ENCODE measurements around the gene KCNMA1. TPM values are rescaled to one million over a fixed set of nuclear protein-coding genes. Genes with fewer than 3 reads are reported as not detected.
"Not testable (repeated sequence)": the region's sequence is repeated elsewhere in the genome, so short reads cannot be mapped to it uniquely, and the experiment has no call there.

KCNMA1 gene
- total and polyA plus RNA-seq, 8 donors = 0.92 to 155 (median 54.3) TPM

DNA sequence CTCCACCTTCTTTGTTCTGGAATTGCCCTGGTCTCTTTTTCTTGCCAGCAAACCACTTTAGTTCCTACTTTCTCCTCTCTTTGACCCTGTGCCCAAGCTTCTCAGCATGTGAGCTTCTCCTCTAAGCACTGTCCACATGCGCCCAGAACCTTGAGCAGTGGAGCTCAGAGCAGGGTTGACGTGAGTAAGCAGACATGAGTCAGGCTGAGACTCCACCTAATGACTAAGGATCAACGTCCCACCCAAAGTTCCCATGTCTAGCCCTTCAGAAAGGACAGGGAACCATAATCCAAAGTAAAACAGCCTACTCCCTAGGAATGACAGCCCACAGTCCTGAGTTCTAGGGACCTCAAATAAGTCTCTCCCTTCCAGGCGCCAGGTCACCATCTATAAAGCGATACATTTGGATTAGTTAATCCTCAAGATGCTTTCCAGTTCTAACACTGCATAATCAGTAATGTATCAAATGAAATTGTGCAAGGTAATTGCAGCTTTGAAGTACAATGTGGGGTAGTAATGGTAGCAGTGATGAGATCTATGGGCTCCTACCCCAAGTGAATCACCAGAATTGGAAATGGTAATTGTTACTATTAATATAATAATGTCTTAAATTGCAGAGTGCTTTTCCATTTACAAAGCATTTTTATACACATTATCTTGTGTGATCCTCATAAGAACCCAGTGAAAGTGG lies 44.5 kb downstream of the KCNMA1 start:
- intact Hi-C loops (cut with DNase I; ENCODE audit: low total_unique reads) = no loop called here
- peaks cover 0 to 54% (median 22%) of the 10 kb centered on the region in 4 donors for H3K4me1 ChIP-seq
- H3K9me3 ChIP-seq = no peaks in the 10 kb centered on the region
- DNase-seq = peak in 1 of 2 donors; percentile 44
- TF ChIP-seq POLR2A (IDR thresholded peaks at IDR 0.05) (no peak), POLR2AphosphoS5 (IDR thresholded peaks at IDR 0.05) (peak; percentile 6 to 55 (median 46))
- no peaks in the 10 kb centered on the region for H3K27me3 ChIP-seq
- 51 to 73% (median 66%) methylated on average over 5 of the region's 5 CpGs for WGBS, 5 donors
- H3K27ac ChIP-seq = peak overlapping the region in 4 of 5 donors; percentile 22 to 85 (median 52)
- no peaks in the 10 kb centered on the region for H3K36me3 ChIP-seq
- no peak overlapping the region for H3K4me3 ChIP-seq

DNA sequence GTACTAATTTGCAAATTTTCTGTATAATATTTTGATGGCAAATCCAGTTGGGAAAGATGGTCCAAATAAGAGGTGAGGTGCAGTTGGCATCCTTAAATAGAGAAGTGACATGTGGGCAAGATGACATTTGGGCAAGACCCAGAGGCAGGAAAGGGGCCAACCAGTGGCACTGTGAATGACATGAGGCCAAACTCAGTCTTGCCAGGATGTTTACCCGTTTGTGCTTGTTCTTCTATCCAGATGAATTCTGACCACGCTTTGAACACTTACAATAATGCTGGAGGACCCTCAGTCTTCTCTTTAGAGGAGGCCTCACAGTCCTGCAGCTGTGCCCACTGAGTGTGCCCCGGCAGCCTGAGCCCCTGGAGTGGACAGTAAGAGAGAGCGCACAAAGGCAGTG lies 45.1 kb downstream of the KCNMA1 start:
- no peak for DNase-seq
- WGBS, 5 donors = 73 to 86% (median 82%) methylated on average over 4 of the region's 4 CpGs
- intact Hi-C loops (cut with DNase I; ENCODE audit: low total_unique reads) = no loop called here
- no peaks in the 10 kb centered on the region for H3K36me3 ChIP-seq
- H3K9me3 ChIP-seq = no peaks in the 10 kb centered on the region
- H3K4me1 ChIP-seq = peaks cover 0 to 59% (median 28%) of the 10 kb centered on the region in 4 donors
- TF ChIP-seq, protein P1, sequence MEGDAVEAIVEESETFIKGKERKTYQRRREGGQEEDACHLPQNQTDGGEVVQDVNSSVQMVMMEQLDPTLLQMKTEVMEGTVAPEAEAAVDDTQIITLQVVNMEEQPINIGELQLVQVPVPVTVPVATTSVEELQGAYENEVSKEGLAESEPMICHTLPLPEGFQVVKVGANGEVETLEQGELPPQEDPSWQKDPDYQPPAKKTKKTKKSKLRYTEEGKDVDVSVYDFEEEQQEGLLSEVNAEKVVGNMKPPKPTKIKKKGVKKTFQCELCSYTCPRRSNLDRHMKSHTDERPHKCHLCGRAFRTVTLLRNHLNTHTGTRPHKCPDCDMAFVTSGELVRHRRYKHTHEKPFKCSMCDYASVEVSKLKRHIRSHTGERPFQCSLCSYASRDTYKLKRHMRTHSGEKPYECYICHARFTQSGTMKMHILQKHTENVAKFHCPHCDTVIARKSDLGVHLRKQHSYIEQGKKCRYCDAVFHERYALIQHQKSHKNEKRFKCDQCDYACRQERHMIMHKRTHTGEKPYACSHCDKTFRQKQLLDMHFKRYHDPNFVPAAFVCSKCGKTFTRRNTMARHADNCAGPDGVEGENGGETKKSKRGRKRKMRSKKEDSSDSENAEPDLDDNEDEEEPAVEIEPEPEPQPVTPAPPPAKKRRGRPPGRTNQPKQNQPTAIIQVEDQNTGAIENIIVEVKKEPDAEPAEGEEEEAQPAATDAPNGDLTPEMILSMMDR (IDR thresholded peaks at IDR 0.05) = no peak
- no peak for TF ChIP-seq EP300 (IDR thresholded peaks at IDR 0.05)
- TF ChIP-seq POLR2A (IDR thresholded peaks at IDR 0.05) = no peak
- no peak for TF ChIP-seq POLR2AphosphoS5 (IDR thresholded peaks at IDR 0.05)
- no peaks in the 10 kb centered on the region for H3K27me3 ChIP-seq
- peak overlapping the region in 4 of 5 donors; percentile 22 to 85 (median 52) for H3K27ac ChIP-seq
- H3K4me3 ChIP-seq = no peak overlapping the region

DNA sequence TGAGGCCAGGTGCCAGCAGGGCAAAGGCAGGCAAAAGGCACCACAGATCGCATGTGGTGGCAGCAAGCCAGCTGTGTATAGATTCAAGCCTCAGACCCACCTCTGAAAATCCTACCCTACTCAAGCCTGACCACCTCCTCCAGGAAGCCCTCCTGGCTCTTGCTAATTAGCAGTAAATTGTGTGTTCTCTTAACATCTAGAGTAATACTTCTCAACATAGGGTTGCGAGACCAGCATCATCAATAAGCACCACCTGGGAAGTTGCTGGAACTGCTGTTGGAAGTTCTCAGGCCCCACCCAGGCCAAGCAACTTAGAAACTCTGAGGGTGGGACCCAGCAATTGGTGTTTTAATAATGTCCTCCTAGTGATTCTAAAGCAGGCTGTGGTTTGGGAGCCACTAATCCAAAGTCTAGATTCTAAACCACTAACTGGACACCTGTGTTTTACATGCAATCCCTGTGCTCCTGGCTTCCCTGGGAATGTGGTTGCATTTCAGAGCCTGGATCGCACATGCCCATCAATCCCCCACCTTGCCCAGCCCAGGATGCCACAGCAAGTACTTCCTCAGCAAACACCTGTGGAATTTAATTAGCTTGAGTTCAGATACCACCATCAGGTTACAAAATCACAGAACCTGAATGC lies 46.2 kb downstream of the KCNMA1 start:
- intact Hi-C loops (cut with DNase I; ENCODE audit: low total_unique reads) = no loop called here
- H3K4me3 ChIP-seq = no peak overlapping the region
- no peaks in the 10 kb centered on the region for H3K27me3 ChIP-seq
- 82 to 94% (median 83%) methylated on average over 3 of the region's 3 CpGs for WGBS, 5 donors
- DNase-seq = no peak
- H3K27ac ChIP-seq = peak overlapping the region in 3 of 5 donors; percentile 60 to 85 (median 79)
- peaks cover 8 to 69% (median 31%) of the 10 kb centered on the region in 4 donors for H3K4me1 ChIP-seq
- no peak for TF ChIP-seq POLR2A (IDR thresholded peaks at IDR 0.05)
- TF ChIP-seq, protein P1 (IDR thresholded peaks at IDR 0.05) = no peak
- TF ChIP-seq EP300 (IDR thresholded peaks at IDR 0.05) = no peak
- H3K9me3 ChIP-seq = no peaks in the 10 kb centered on the region
- H3K36me3 ChIP-seq = no peaks in the 10 kb centered on the region

DNA sequence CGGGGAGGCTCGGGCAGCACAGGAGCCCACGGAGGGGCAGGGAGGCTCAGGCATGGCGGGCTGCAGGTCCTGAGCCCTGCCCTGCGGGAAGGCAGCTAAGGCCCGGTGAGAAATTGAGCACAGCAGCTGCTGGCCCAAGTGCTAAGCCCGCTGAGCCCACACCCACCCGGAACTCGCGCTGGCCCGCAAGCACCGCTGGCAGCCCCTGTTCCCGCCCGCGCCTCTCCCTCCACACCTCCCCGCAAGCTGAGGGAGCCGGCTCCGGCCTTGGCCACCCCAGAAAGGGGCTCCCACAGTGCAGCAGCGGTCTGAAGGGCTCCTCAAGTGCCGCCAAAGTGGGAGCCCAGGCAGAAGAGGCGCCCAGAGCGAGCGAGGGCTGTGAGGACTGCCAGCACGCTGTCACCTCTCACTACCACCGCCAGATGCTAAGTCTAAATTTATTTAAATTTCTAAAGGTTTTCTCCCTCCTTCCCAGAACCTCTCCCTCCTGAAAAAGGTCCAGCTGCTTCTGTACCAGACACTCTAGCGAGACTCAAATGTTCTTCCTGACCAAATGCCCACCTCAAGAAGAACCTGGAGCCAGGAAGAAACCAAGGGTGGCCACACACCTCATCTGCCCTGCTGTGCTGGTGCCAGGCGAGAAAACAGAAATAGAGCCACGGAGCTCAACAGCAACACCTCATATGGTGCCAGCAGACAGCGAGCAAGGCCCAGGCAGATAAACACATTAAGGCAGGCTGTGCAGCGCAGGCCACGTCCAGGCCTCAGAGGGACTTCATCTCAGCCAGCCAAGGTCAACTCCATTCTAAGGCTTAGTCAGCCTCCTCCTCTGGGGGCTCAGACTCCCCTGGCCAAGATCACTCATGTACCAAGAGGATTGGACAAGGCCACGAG lies 47.0 kb downstream of the KCNMA1 start:
- peak overlapping the region in 3 of 5 donors; percentile 60 to 85 (median 79) for H3K27ac ChIP-seq
- no peak for DNase-seq
- H3K4me3 ChIP-seq = no peak overlapping the region
- H3K4me1 ChIP-seq = peaks cover 8 to 77% (median 31%) of the 10 kb centered on the region in 4 donors
- H3K27me3 ChIP-seq = no peaks in the 10 kb centered on the region
- H3K9me3 ChIP-seq = no peaks in the 10 kb centered on the region
- intact Hi-C loops (cut with DNase I; ENCODE audit: low total_unique reads) = no loop called here
- H3K36me3 ChIP-seq = no peaks in the 10 kb centered on the region
- 82 to 93% (median 89%) methylated on average over 17 to 32 of the region's 32 CpGs for WGBS, 5 donors
- TF ChIP-seq POLR2A (IDR thresholded peaks at IDR 0.05) = no peak
- TF ChIP-seq, protein P1 (IDR thresholded peaks at IDR 0.05) = no peak
- TF ChIP-seq EP300 (IDR thresholded peaks at IDR 0.05) = no peak
- peak in 1 of 3 donors; percentile 27 for TF ChIP-seq POLR2AphosphoS5 (IDR thresholded peaks at IDR 0.05)

DNA sequence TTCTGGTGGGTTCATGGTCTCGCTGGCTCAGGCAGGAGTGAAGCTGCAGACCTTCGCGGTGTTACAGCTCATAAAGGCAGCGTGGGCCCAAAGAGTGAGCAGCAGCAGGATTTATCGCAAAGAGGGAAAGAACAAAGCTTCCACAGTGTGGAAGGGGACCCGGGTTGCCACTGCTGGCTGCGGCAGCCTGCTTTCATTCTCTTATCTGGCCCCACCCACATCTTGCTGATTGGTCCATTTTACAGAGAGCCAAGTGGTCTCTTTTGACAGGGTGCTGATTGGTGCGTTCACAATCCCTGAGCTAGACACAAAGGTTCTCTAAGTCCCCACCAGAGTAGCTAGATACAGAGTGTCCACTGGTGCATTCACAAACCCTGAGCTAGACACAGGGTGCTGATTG lies 47.9 kb downstream of the KCNMA1 start:
- H3K27me3 ChIP-seq; intact Hi-C loops (cut with DNase I; ENCODE audit: low total_unique reads); H3K4me3 ChIP-seq; DNase-seq; H3K36me3 ChIP-seq; H3K9me3 ChIP-seq: not testable (repeated sequence)
- Histone ChIP-seq H3K4me1 (peaks cover 8 to 81% (median 33%) of the 10 kb centered on the region in 4 donors), H3K27ac (peak overlapping the region in 3 of 5 donors; percentile 41 to 85 (median 79))
- 75 to 93% (median 86%) methylated on average over 8 of the region's 8 CpGs for WGBS, 5 donors
